Naive thymus-derived CD4-positive, alpha-beta T cell (primary cell): Measurements from ENCODE around the gene KLK5. TPM values are rescaled to one million over a fixed set of nuclear protein-coding genes. Genes with fewer than 3 reads are reported as not detected.
A peak's percentile ranks its signal among the peaks of the same experiment; 100 is the strongest.

Experiments
- ATAC-seq: fragments of 150-1000 bp; cut with Tn5 transposase; 2 replicates; pipeline ENCODE4 v1.10.0; 2021; ENCODE audit warnings: mild to moderate bottlenecking, moderate library complexity
- CTCF ChIA-PET: fragments of 350-600 bp; sonication (Branson Sonifier 250); formaldehyde crosslinking; loops from one replicate; lab custom pipeline; 2021; ENCODE audit warnings: antibody characterized with exemption; lab: Charles Lee
- POLR2A ChIA-PET: fragments of 350-600 bp; sonication (Branson Sonifier 250); formaldehyde crosslinking; loops from one replicate; lab custom pipeline; 2021; ENCODE audit warnings: antibody characterized with exemption, inconsistent platforms; lab: Charles Lee
- DNase-seq, 9 donors: peaks; one replicate each; pipeline versions ENCODE4 v3.0.0 to v3.0.0-alpha.2; 2020 to 2022; ENCODE audit warnings: mixed read lengths in 1 of 9
- H3K27ac ChIP-seq: one replicate; pipeline ENCODE4 v1.7.0; 2013; ENCODE audit warnings: mild to moderate bottlenecking, low read depth, low read length, moderate library complexity
- H3K27me3 ChIP-seq, 2 donors: one replicate each; pipeline ENCODE4 v1.7.0; 2013; ENCODE audit warnings: low read length in 2 of 2, mild to moderate bottlenecking in 2 of 2, moderate library complexity in 2 of 2; ENCODE audit not compliant: control insufficient read depth in 2 of 2, insufficient read depth in 2 of 2
- H3K36me3 ChIP-seq, 3 experiments: 1 replicate in 2 of 3; 2 replicates in 1 of 3; pipeline ENCODE4 v1.7.0; 2013; ENCODE audit warnings: low read length in 3 of 3, mild to moderate bottlenecking in 3 of 3, moderate library complexity in 1 of 3; ENCODE audit not compliant: insufficient read depth in 3 of 3, control insufficient read depth in 2 of 3
- H3K4me1 ChIP-seq, 2 donors: one replicate each; pipeline ENCODE4 v1.7.0; 2013; ENCODE audit warnings: low read length in 2 of 2, mild to moderate bottlenecking in 2 of 2, moderate library complexity in 1 of 2; ENCODE audit not compliant: control insufficient read depth in 2 of 2, insufficient read depth in 2 of 2
- H3K4me3 ChIP-seq: 2 replicates; pipeline ENCODE4 v1.7.0; 2013; ENCODE audit warnings: mild to moderate bottlenecking, low read length
- H3K9me3 ChIP-seq, 3 experiments: 1 replicate in 2 of 3; 2 replicates in 1 of 3; pipeline ENCODE4 v1.7.0; 2013; ENCODE audit warnings: low read length in 3 of 3; ENCODE audit not compliant: control insufficient read depth in 2 of 3
- H3K27ac Mint-ChIP-seq, 9 donors: one replicate each; pipeline ENCODE4 v1.8.0; 2020 to 2022; ENCODE audit warnings: mixed read lengths in 9 of 9, mild to moderate bottlenecking in 8 of 9, moderate library complexity in 5 of 9, inconsistent platforms in 2 of 9
- H3K27me3 Mint-ChIP-seq, 5 donors: one replicate each; pipeline ENCODE4 v1.8.0; 2021 to 2022; ENCODE audit warnings: mixed read lengths in 5 of 5, mild to moderate bottlenecking in 1 of 5
- H3K36me3 Mint-ChIP-seq, 5 donors: one replicate each; pipeline ENCODE4 v1.8.0; 2020 to 2022; ENCODE audit warnings: mixed read lengths in 5 of 5, mild to moderate bottlenecking in 3 of 5, inconsistent platforms in 1 of 5
- H3K4me1 Mint-ChIP-seq, 7 donors: one replicate each; pipeline ENCODE4 v1.8.0; 2020 to 2022; ENCODE audit warnings: mixed read lengths in 7 of 7, mild to moderate bottlenecking in 3 of 7, inconsistent platforms in 1 of 7
- H3K4me3 Mint-ChIP-seq, 10 donors: one replicate each; pipeline ENCODE4 v1.8.0; 2020 to 2022; ENCODE audit warnings: mild to moderate bottlenecking in 10 of 10, mixed read lengths in 10 of 10, moderate library complexity in 6 of 10, inconsistent platforms in 2 of 10
- H3K9me3 Mint-ChIP-seq, 11 donors: one replicate each; pipeline ENCODE4 v1.8.0; 2020 to 2022; ENCODE audit warnings: mixed read lengths in 11 of 11, mild to moderate bottlenecking in 4 of 11, inconsistent platforms in 1 of 11, moderate library complexity in 1 of 11
- intact Hi-C, 2 donors: fragments of 100-400 bp; cut with micrococcal nuclease; formaldehyde crosslinking; loops; one replicate each; pipeline ENCODE4 v1.15.1; 2023
- polyA plus RNA-seq, 2 donors: library from polyadenylated mRNA; unstranded; fragments of 300-500 nt; fragmentation: Illumina TruSeq; gene quantifications; one replicate each; pipeline ENCODE4 v1.2.3, GENCODE V29; 2021
- total RNA-seq, 6 experiments: library from RNA in 5 of 6; stranded (reverse) in 5 of 6; gene quantifications; 1 replicate in 5 of 6; 2 replicates in 1 of 6; pipeline ENCODE4 v1.2.3 and lab custom pipeline; 2021 to 2026

KLK5 gene
- total and polyA plus RNA-seq, 7 experiments from 2014 or later = not detected

- Mint-ChIP-seq H3K27me3 (peaks cover 16 to 50% (median 34%) of the 10 kb centered on the region in 5 donors), H3K4me3 (no peak overlapping the region), H3K36me3 (no peaks in the 10 kb centered on the region), H3K27ac (no peak overlapping the region), H3K9me3 (peaks cover 0 to 1% (median 0%) of the 10 kb centered on the region in 11 donors), H3K4me1 (peaks cover 0 to 2% (median 0%) of the 10 kb centered on the region in 7 donors)
- ATAC-seq = no peak
- no peak for DNase-seq
- CTCF ChIA-PET = no interaction called here
- POLR2A ChIA-PET = no interaction called here
- no peak overlapping the region for H3K4me3 ChIP-seq
- H3K36me3 ChIP-seq = no peaks in the 10 kb centered on the region
- H3K27ac ChIP-seq = no peak overlapping the region
- H3K27me3 ChIP-seq = no peaks in the 10 kb centered on the region
- no peaks in the 10 kb centered on the region for H3K4me1 ChIP-seq
- intact Hi-C loops = no loop called here
- H3K9me3 ChIP-seq = no peaks in the 10 kb centered on the region
Measured at GRCh38 chr19:50916069-50916468, 36.8 kb downstream of the KLK5 start.

- Mint-ChIP-seq H3K4me1 (peaks cover 0 to 11% (median 6%) of the 10 kb centered on the region in 7 donors), H3K36me3 (no peaks in the 10 kb centered on the region), H3K4me3 (no peak overlapping the region), H3K9me3 (peaks cover 0 to 4% (median 0%) of the 10 kb centered on the region in 11 donors), H3K27me3 (peaks cover 33 to 54% (median 47%) of the 10 kb centered on the region in 5 donors), H3K27ac (no peak overlapping the region)
- ChIA-PET CTCF (no interaction called here), POLR2A (no interaction called here)
- intact Hi-C loops = no loop called here
- Histone ChIP-seq H3K4me3 (no peak overlapping the region), H3K27me3 (peaks cover 0 to 3% of the 10 kb centered on the region in 2 donors), H3K36me3 (no peaks in the 10 kb centered on the region), H3K4me1 (no peaks in the 10 kb centered on the region), H3K9me3 (no peaks in the 10 kb centered on the region), H3K27ac (no peak overlapping the region)
- ATAC-seq (no peak), DNase-seq (peak in 1 of 9 donors; percentile 54)
Measured at GRCh38 chr19:50912727-50913716, 39.8 kb downstream of the KLK5 start.

GRCh38 chr19:50912102-50912599, 40.7 kb downstream of the KLK5 start:
- H3K9me3 Mint-ChIP-seq = peaks cover 0 to 4% (median 0%) of the 10 kb centered on the region in 11 donors
- DNase-seq (no peak), ATAC-seq (no peak)
- Histone ChIP-seq H3K4me3 (no peak overlapping the region), H3K36me3 (no peaks in the 10 kb centered on the region), H3K4me1 (no peaks in the 10 kb centered on the region), H3K9me3 (no peaks in the 10 kb centered on the region), H3K27ac (no peak overlapping the region), H3K27me3 (peaks cover 0 to 3% of the 10 kb centered on the region in 2 donors)
- H3K4me1 Mint-ChIP-seq = peaks cover 0 to 11% (median 6%) of the 10 kb centered on the region in 7 donors
- intact Hi-C loops = no loop called here
- no peak overlapping the region for H3K4me3 Mint-ChIP-seq
- H3K27ac Mint-ChIP-seq = no peak overlapping the region
- no peaks in the 10 kb centered on the region for H3K36me3 Mint-ChIP-seq
- H3K27me3 Mint-ChIP-seq = peaks cover 36 to 58% (median 56%) of the 10 kb centered on the region in 5 donors
- ChIA-PET POLR2A (no interaction called here), CTCF (no interaction called here)

GRCh38 chr19:50911206-50912101, 41.4 kb downstream of the KLK5 start, which contains the start of gene KLK4:
KLK4 (minus strand) TSS chr19:50911395; CDS start chr19:50910738, 657 bp downstream.
- Mint-ChIP-seq H3K27ac (peak within 1 kb of the TSS in 1 of 9 donors; percentile 15), H3K4me1 (peaks cover 0 to 11% (median 6%) of the 10 kb centered on the region in 7 donors), H3K36me3 (no peaks in the 10 kb centered on the region), H3K27me3 (peaks cover 34 to 59% (median 55%) of the 10 kb centered on the region in 5 donors), H3K9me3 (peaks cover 0 to 4% (median 0%) of the 10 kb centered on the region in 11 donors), H3K4me3 (peak within 1 kb of the TSS in 2 of 10 donors; percentile 22 to 73)
- Histone ChIP-seq H3K4me1 (no peaks in the 10 kb centered on the region), H3K27ac (no peak within 1 kb of the TSS), H3K36me3 (no peaks in the 10 kb centered on the region), H3K4me3 (no peak within 1 kb of the TSS), H3K9me3 (no peaks in the 10 kb centered on the region), H3K27me3 (peaks cover 0 to 3% of the 10 kb centered on the region in 2 donors)
- CTCF ChIA-PET = no interaction called here
- intact Hi-C loops = no loop called here
- ATAC-seq (no peak), DNase-seq (no peak)
- POLR2A ChIA-PET = no interaction called here

- Histone ChIP-seq H3K27me3 (peaks cover 0 to 3% of the 10 kb centered on the region in 2 donors), H3K4me1 (no peaks in the 10 kb centered on the region), H3K4me3 (no peak overlapping the region), H3K9me3 (no peaks in the 10 kb centered on the region), H3K36me3 (no peaks in the 10 kb centered on the region), H3K27ac (no peak overlapping the region)
- intact Hi-C loops = no loop called here
- no peak for DNase-seq
- Mint-ChIP-seq H3K4me3 (no peak overlapping the region), H3K27ac (peak overlapping the region in 1 of 9 donors; percentile 15), H3K4me1 (peaks cover 0 to 11% (median 6%) of the 10 kb centered on the region in 7 donors), H3K9me3 (peaks cover 0 to 4% (median 0%) of the 10 kb centered on the region in 11 donors), H3K36me3 (no peaks in the 10 kb centered on the region), H3K27me3 (peaks cover 36 to 63% (median 58%) of the 10 kb centered on the region in 5 donors)
- no peak for ATAC-seq
- ChIA-PET POLR2A (no interaction called here), CTCF (no interaction called here)
Measured at GRCh38 chr19:50910722-50911121, 42.1 kb downstream of the KLK5 start.
